Measurements from ENCODE around the gene SLC16A7. TPM values are rescaled to one million over a fixed set of nuclear protein-coding genes. Genes with fewer than 3 reads are reported as not detected.

The SLC16A7 gene
- total RNA-seq, 1 donor from 2014 or later, result 1.8 TPM

GRCh38 chr12:59665701-59666100 lies 69.9 kb downstream of the SLC16A7 start:
- H3K9me3 Mint-ChIP-seq, result peaks cover 16% of the 10 kb centered on the region
- Histone ChIP-seq H3K9ac (no peak overlapping the region), H3K4me2 (no peak overlapping the region), H3K4me3 (no peak overlapping the region), H3K9me3 (ENCODE audit: low read depth) (no peaks in the 10 kb centered on the region), H3F3A (ENCODE audit: low read depth) (no peaks in the 10 kb centered on the region), H3K27me3 (no peaks in the 10 kb centered on the region), H3K27ac (no peak overlapping the region), H4K20me1 (ENCODE audit: low read depth) (no peaks in the 10 kb centered on the region), H3K36me3 (no peaks in the 10 kb centered on the region), H3K4me1 (no peaks in the 10 kb centered on the region), H2AFZ (replicated peaks) (no peak overlapping the region), H3K79me2 (ENCODE audit: low read depth) (no peaks in the 10 kb centered on the region)
- TF ChIP-seq CTCF (IDR thresholded peaks at IDR 0.05), result no peak
- no peak for TF ChIP-seq EZH2phosphoT487 (IDR thresholded peaks at IDR 0.05)
- no peak for TF ChIP-seq EZH2 (IDR thresholded peaks at IDR 0.05)
- no peak for DNase-seq (ENCODE audit: low spot score)
- no peaks in the 10 kb centered on the region for H3K4me1 Mint-ChIP-seq
- H3K27ac Mint-ChIP-seq, result no peak overlapping the region
- H3K4me3 Mint-ChIP-seq, result no peak overlapping the region
- no peaks in the 10 kb centered on the region for H3K27me3 Mint-ChIP-seq (ENCODE audit: insufficient read depth, low read depth)
- H3K36me3 Mint-ChIP-seq, result no peaks in the 10 kb centered on the region

GRCh38 chr12:59668674-59669073 lies 72.8 kb downstream of the SLC16A7 start:
- no peaks in the 10 kb centered on the region for H3K4me1 Mint-ChIP-seq
- H3F3A ChIP-seq (ENCODE audit: low read depth), result no peaks in the 10 kb centered on the region
- no peaks in the 10 kb centered on the region for H3K4me1 ChIP-seq
- H3K4me3 Mint-ChIP-seq, result no peak overlapping the region
- no peak for DNase-seq (ENCODE audit: low spot score)
- no peak overlapping the region for H3K27ac ChIP-seq
- no peaks in the 10 kb centered on the region for H4K20me1 ChIP-seq (ENCODE audit: low read depth)
- no peak overlapping the region for H3K9ac ChIP-seq
- H3K4me2 ChIP-seq, result no peak overlapping the region
- H2AFZ ChIP-seq (replicated peaks), result no peak overlapping the region
- H3K4me3 ChIP-seq, result no peak overlapping the region
- TF ChIP-seq EZH2 (IDR thresholded peaks at IDR 0.05) (no peak), CTCF (IDR thresholded peaks at IDR 0.05) (no peak), EZH2phosphoT487 (IDR thresholded peaks at IDR 0.05) (no peak)
- no peaks in the 10 kb centered on the region for H3K36me3 Mint-ChIP-seq
- H3K27ac Mint-ChIP-seq, result no peak overlapping the region
- no peaks in the 10 kb centered on the region for H3K27me3 Mint-ChIP-seq (ENCODE audit: insufficient read depth, low read depth)
- no peaks in the 10 kb centered on the region for H3K79me2 ChIP-seq (ENCODE audit: low read depth)
- H3K9me3 ChIP-seq (ENCODE audit: low read depth), result no peaks in the 10 kb centered on the region
- H3K9me3 Mint-ChIP-seq, result peaks cover 16% of the 10 kb centered on the region
- H3K36me3 ChIP-seq, result no peaks in the 10 kb centered on the region
- H3K27me3 ChIP-seq, result no peaks in the 10 kb centered on the region

GRCh38 chr12:59672273-59672672 lies 76.4 kb downstream of the SLC16A7 start:
- H2AFZ ChIP-seq (replicated peaks), result no peak overlapping the region
- DNase-seq (ENCODE audit: low spot score), result no peak
- no peaks in the 10 kb centered on the region for H3F3A ChIP-seq (ENCODE audit: low read depth)
- no peaks in the 10 kb centered on the region for H4K20me1 ChIP-seq (ENCODE audit: low read depth)
- Mint-ChIP-seq H3K36me3 (no peaks in the 10 kb centered on the region), H3K4me3 (no peak overlapping the region), H3K9me3 (peaks cover 7% of the 10 kb centered on the region), H3K27me3 (ENCODE audit: insufficient read depth, low read depth) (no peaks in the 10 kb centered on the region), H3K4me1 (no peaks in the 10 kb centered on the region), H3K27ac (no peak overlapping the region)
- H3K4me3 ChIP-seq, result no peak overlapping the region
- H3K9ac ChIP-seq, result no peak overlapping the region
- H3K27me3 ChIP-seq, result no peaks in the 10 kb centered on the region
- H3K4me2 ChIP-seq, result no peak overlapping the region
- H3K36me3 ChIP-seq, result no peaks in the 10 kb centered on the region
- H3K9me3 ChIP-seq (ENCODE audit: low read depth), result no peaks in the 10 kb centered on the region
- no peaks in the 10 kb centered on the region for H3K79me2 ChIP-seq (ENCODE audit: low read depth)
- H3K27ac ChIP-seq, result no peak overlapping the region
- no peaks in the 10 kb centered on the region for H3K4me1 ChIP-seq
- TF ChIP-seq EZH2 (IDR thresholded peaks at IDR 0.05) (no peak), EZH2phosphoT487 (IDR thresholded peaks at IDR 0.05) (no peak), CTCF (IDR thresholded peaks at IDR 0.05) (no peak)
